ENCODE measurements around the gene MXI1.
"Not testable (repeated sequence)": the region's sequence is repeated elsewhere in the genome, so short reads cannot be mapped to it uniquely, and the experiment has no call there.

Gene MXI1

GRCh38 chr10:110176141-110177030, 31.0 kb upstream of the MXI1 start:
- no peak for TF ChIP-seq CTCF (IDR thresholded peaks at IDR 0.05; ENCODE audit: insufficient read depth, low read length, missing control alignments)
- no peak overlapping the region for H3K4me3 ChIP-seq (ENCODE audit: low read depth, low read length)
- ChIA-PET POLR2A (no interaction called here), CTCF (no interaction called here)
- no peak for DNase-seq (ENCODE audit: low read depth, low spot score)

- DNase-seq (ENCODE audit: low read depth, low spot score) = no peak
- POLR2A ChIA-PET = no interaction called here
Measured at GRCh38 chr10:110179220-110179619, 28.2 kb upstream of the MXI1 start.

GRCh38 chr10:110181451-110181850, 26.0 kb upstream of the MXI1 start:
- ChIA-PET POLR2A (no interaction called here), CTCF (interaction anchor here (0.6 to 1.1 kb wide), 2 partner anchors 56 to 99 kb away, joined by 3 read pairs; no protein-coding TSS in a partner anchor)
- no peak for DNase-seq (ENCODE audit: low read depth, low spot score)
- no peak overlapping the region for H3K4me3 ChIP-seq (ENCODE audit: low read depth, low read length)
- no peak for TF ChIP-seq CTCF (IDR thresholded peaks at IDR 0.05; ENCODE audit: insufficient read depth, low read length, missing control alignments)

More at GRCh38 chr10:110179220-110179619, 28.2 kb upstream of the MXI1 start:
- CTCF ChIA-PET = no interaction called here
- no peak for TF ChIP-seq CTCF (IDR thresholded peaks at IDR 0.05; ENCODE audit: insufficient read depth, low read length, missing control alignments)
- H3K4me3 ChIP-seq (ENCODE audit: low read depth, low read length) = no peak overlapping the region

GRCh38 chr10:110181911-110182310, 25.5 kb upstream of the MXI1 start:
- ChIA-PET CTCF (interaction anchor here (0.6 to 1.1 kb wide), 2 partner anchors 56 to 99 kb away, joined by 3 read pairs; no protein-coding TSS in a partner anchor), POLR2A (no interaction called here)
- H3K4me3 ChIP-seq (ENCODE audit: low read depth, low read length) = no peak overlapping the region
- DNase-seq (ENCODE audit: low read depth, low spot score) = no peak
- TF ChIP-seq CTCF (IDR thresholded peaks at IDR 0.05; ENCODE audit: insufficient read depth, low read length, missing control alignments) = no peak

- TF ChIP-seq CTCF (IDR thresholded peaks at IDR 0.05; ENCODE audit: insufficient read depth, low read length, missing control alignments) = no peak
- CTCF ChIA-PET = no interaction called here
- no peak for DNase-seq (ENCODE audit: low read depth, low spot score)
- POLR2A ChIA-PET = no interaction called here
- no peak overlapping the region for H3K4me3 ChIP-seq (ENCODE audit: low read depth, low read length)
Measured at GRCh38 chr10:110184398-110184797, 23.0 kb upstream of the MXI1 start.

- H3K4me3 ChIP-seq (ENCODE audit: low read depth, low read length); POLR2A ChIA-PET; DNase-seq (ENCODE audit: low read depth, low spot score): not testable (repeated sequence)
- CTCF ChIA-PET = interaction anchor here (0.6 to 1.4 kb wide), 2 partner anchors 13 to 48 kb away, joined by 3 to 5 read pairs; no protein-coding TSS in a partner anchor
Measured at GRCh38 chr10:110185646-110186182, 21.7 kb upstream of the MXI1 start.
